GM13977 (cell line): ENCODE data around the gene HYCC2.
"Not testable (repeated sequence)": the region's sequence is repeated elsewhere in the genome, so short reads cannot be mapped to it uniquely, and the experiment has no call there.

Experiments used
- DNase-seq: peaks from one replicate; pipeline ENCODE4 v3.0.0; 2012; ENCODE audit warnings: low spot score
- in situ Hi-C: fragments of 300-500 bp; cut with MboI; formaldehyde crosslinking; loops from one replicate; pipeline ENCODE4 v1.12.0; 2022; ENCODE audit warnings: low sequenced_read_pairs, low pct_unique_long_range_greater_than_20kb, mixed read lengths, inconsistent platforms; ENCODE audit not compliant: unreplicated experiment
- TF ChIP-seq, protein P1 (sequence below): IDR thresholded peaks from 2 replicates; pipeline ENCODE4 v1.5.1; 2012; ENCODE audit warnings: mild to moderate bottlenecking, control low read depth; ENCODE audit not compliant: insufficient read depth; ENCODE audit errors: extremely low read depth, missing control alignments

HYCC2 gene

DNA sequence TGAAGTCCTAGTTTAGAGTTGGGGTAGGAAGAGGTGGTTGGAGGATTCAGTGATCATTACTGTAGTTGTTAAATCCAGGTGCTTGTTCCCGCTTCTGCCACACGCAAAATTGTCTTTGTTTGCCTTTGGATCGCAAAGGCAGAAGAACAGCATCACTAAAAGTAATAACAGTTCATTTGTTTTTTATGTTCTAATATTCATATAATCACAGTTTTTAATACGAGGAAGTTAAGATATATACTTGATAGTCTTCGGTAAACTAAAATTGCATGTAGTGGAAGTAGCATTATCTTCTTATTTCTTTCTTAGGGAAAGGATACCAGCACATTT is 695 bp upstream of the HYCC2 start:
- in situ Hi-C loops = loop anchor here (10.0 kb wide), 1 partner anchor 167 kb away; no protein-coding TSS in a partner anchor
- DNase-seq = no peak
- TF ChIP-seq, protein P1, sequence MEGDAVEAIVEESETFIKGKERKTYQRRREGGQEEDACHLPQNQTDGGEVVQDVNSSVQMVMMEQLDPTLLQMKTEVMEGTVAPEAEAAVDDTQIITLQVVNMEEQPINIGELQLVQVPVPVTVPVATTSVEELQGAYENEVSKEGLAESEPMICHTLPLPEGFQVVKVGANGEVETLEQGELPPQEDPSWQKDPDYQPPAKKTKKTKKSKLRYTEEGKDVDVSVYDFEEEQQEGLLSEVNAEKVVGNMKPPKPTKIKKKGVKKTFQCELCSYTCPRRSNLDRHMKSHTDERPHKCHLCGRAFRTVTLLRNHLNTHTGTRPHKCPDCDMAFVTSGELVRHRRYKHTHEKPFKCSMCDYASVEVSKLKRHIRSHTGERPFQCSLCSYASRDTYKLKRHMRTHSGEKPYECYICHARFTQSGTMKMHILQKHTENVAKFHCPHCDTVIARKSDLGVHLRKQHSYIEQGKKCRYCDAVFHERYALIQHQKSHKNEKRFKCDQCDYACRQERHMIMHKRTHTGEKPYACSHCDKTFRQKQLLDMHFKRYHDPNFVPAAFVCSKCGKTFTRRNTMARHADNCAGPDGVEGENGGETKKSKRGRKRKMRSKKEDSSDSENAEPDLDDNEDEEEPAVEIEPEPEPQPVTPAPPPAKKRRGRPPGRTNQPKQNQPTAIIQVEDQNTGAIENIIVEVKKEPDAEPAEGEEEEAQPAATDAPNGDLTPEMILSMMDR = no peak

DNA sequence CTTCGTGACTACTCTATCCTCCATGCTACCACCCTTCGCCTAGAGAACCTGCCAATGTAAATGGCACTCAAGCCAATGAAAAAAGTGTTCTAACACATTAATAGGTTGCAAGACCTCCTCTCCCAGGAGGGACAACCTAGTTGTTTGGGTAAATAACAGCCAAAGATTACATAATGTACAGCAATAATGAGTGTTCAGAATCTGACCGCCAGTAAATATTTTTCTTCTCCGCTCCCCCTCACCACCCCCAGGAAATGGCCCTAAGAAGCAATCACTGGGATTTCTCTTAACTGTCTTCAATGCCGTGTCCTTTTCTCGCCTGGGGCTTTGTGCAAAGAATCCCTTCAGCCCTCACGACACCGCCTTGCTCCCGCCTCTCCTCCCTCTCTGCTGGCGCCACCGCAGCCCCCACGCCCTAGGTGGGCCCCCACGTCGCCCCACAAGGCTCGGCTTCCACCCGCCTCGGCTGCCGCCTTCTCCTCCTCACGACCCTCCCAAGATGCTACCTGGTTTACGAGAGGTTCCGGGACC is 458 bp downstream of the HYCC2 start:
- in situ Hi-C loops = loop anchor here (10.0 kb wide), 1 partner anchor 166 kb away; no protein-coding TSS in a partner anchor
- DNase-seq = peak; percentile 18
- TF ChIP-seq, protein P1 = no peak

DNA sequence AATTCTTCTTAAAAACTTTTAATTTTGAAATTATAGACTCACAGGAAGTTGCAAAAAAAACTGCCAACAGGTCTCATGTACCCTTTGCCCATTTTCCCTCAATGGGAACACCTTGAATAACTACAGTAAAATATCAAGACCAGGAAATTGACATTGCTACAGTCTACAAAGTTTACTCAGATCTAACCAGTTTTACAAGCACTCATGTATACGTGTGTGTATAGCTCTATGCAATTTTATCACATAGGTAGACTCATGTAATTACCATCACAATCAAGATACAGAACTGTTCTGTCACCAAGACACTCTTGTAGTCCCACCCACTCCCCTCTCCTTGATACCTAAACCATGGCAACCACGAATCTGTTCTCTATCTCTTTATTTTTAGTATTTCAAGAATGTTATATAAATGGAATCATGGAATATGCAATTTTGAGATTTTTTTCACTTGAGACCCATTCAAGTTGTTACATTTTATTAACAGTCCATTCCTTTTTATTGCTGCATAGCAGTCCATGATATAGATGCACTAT is 6.6 kb downstream of the HYCC2 start:
- no peak for DNase-seq
- TF ChIP-seq, protein P1 = no peak
- in situ Hi-C loops = no loop called here

DNA sequence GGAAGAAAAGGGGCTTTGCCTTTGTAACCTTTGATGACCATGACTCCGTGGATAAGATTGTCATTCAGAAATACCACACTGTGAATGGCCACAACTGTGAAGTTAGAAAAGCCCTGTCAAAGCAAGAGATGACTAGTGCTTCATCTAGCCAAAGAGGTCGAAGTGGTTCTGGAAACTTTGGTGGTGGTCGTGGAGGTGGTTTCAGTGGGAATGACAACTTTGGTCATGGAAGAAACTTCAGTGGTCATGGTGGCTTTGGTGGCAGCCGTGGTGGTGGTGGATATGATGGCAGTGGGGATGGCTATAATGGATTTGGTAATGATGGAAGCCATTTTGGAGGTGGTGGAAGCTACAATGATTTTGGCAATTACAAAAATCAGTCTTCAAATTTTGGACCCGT is 8.0 kb downstream of the HYCC2 start:
- DNase-seq, in situ Hi-C loops: not testable (repeated sequence)

DNA sequence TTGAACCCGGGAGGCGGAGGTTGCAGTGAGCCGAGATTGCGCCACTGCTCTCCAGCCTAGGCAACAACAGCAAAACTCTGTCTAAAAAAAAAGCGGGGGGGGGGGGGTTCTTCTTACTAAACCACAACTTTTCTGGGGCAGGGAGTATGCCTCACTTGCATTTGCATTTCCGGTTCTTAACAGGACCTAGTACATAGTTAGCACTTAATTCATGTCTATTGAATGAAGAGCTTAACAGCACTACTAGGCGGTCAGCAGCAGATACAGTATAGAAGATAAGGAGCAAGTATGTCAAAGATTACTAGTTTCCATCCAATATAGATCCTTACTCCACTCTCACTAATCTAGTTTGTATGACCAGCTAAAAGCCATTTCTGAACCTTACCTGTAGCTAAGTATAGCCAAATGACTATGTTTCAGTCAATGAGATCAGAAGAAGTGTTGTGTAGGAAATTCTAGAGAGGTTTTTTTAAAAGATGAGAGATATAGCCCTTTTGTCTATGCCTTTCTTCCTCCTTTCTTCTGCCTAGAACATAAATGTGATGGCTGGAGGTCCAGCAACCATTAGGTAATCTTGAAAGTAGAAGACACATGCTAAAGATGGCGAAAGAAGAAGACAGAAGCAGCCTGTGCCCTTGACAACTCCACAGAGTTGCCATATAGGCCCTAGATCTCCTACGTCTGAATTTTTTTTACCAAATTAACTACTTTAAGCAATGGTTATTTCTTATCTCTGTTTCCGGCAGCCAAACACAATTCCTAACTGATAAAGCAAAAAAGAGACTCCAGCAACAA is 11.3 kb downstream of the HYCC2 start:
- no peak for DNase-seq
- in situ Hi-C loops = no loop called here
- TF ChIP-seq, protein P1 = no peak

DNA sequence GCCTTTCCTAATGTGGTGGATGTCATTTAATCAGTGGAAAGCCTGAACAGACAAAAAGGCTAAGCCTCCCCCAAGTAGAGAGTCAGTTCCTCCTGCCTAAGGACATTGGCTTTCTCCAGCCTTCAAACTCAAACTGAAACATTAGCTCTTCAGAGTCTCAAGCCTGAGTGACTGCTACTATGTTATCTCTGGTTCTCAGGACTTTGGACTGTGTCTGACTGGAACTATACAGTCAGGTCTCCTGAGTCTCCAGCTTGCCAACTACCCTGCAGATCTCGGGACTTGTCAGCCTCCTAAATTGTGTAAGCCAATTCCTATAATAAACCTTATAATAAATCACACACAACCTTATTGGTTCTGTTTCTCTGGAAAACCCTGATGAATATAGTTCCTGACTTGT is 12.6 kb downstream of the HYCC2 start:
- no peak for DNase-seq
- in situ Hi-C loops = no loop called here
- TF ChIP-seq, protein P1 = no peak

DNA sequence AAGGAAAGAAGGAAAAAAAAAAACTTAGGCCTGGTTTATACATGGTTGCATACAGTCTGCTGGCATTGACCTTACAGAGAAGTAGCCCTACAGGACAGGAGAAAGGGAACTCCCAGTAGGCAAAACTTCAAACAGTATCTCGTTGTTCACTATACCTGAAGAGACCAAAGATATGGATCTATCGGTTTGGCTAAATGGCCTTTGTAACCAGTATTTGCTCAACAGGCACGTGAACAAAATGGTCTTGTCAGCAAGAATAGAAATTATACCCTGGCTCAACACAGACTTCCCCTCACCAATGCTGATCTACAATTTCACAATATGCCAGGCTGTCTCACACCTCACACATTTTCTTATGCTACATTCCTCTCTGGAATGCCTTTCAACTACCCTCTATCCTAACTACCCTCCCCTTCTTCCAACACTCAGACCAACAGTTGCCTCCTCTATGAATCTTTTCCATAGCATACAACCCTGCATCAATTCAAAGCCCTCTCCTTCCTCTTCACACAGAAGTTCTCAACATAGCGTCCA is 13.7 kb downstream of the HYCC2 start:
- DNase-seq = no peak
- TF ChIP-seq, protein P1 = no peak
- in situ Hi-C loops = no loop called here
